Activated CD8-positive, alpha-beta memory T cell treated with anti-CD3 and anti-CD28 coated beads, Interleukin-2, amount 50 U/mL, for 1 hour (primary cell): ENCODE measurements around the gene COL5A1.
"Not testable (repeated sequence)": the region's sequence is repeated elsewhere in the genome, so short reads cannot be mapped to it uniquely, and the experiment has no call there.

Source experiments
- DNase-seq: peaks from one replicate; pipeline ENCODE4 v3.0.0-alpha.2; 2020; ENCODE audit errors: extremely low read depth

COL5A1 gene

DNA sequence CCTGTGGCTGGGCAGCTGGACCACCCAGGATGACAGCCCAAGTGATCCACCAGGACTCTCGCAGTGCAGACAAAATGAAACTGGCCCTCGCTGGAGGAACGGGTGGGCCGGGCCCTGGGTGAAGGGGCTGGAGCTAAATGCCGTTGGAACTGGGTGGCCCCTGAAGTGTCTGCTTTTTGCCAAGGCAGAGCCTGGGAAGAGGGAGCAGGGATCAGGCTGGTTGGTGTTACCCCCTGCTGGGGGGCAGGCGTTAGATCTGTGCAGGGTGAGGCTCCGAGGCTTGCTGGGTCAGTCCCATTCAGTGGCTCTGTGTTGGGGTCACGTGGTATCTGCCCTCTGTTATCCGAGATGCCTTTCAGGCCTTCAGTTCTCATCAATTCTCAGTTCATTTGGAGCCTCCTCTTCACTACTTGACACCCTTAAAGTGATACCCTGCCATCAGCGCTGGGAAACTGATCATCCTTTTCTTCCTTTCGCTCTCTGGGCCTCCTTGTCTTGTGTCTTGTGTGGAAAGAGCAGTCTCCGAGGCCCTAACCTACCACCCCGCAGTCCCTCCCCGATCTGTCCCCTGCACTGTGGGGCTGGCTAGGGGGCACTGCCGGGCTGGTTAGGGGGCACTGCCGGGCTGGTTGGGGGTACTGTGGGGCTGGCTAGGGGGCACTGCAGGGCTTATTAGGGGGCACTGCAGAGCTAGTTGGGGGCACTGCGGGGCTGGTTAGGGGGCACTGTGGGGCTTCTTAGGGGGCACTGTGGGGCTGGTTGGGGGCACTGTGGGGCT lies 37.3 kb downstream of the COL5A1 start:
- DNase-seq: no peak

DNA sequence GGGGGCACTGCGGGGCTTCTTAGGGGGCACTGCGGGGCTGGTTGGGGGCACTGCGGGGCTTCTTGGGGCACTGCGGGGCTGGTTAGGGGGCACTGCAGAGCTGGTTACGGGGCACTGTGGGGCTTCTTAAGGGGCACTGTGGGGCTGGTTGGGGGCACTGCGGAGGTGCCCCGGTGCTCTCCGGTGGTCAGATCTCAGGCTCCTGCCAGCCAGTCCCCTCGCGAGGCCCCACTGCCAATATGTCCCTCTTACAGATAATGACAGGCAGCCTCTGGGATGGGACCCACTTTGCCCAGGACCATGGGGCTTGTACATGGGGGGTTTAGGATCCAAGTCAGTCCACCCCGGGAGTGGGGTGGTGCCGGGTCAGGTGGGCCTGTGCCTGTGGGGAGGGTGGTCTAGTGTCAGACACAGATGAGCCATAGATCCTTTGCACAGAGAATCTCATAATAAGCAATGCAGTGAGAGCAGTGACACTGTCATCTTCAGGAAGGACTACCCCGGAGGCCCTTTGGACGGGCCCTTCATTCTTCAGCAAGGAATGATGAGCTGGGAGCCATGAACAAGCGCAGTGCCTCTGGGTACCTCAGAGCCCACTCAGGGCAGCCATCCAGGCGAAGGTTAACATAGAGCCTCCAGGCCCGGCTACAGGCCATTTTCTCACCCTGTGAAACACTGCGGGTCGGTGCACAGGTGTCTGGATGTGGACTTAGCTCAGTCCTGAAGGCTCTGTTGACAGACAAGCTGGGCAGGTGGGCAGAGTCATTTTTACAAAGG lies 38.2 kb downstream of the COL5A1 start:
- no peak for DNase-seq

DNA sequence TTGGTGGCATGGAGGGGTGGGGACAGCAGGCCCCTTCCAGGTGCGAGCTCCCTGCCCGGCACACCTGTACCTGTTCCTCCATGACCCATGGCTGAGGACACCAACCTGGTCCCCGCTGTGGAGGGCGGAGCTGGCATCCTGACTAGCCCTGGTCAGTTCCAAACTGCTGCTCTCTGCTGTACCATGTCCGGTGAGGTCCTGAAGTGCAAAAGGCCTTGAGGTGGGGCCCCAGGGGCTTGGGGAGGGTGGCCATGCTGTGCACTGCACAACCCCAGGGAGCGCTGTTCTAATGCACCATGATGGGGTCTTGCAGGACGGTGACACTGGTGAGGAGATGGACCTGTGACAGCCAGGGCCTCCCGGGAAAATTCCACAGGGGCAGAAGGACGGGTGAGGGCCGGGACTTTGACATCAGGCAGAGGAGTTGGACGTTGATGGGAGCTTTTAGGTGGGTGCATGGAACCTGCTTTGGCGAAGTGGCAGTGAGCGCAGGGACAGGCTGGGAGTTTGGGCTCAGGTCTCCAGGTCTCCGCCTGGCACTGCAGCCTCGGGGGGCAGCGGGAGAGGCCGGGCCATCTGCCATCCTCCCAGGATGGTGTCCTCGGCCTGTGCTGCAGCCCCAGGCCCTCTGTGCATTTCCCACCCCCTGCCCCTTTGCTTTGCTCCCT lies 38.9 kb downstream of the COL5A1 start:
- DNase-seq: no peak

- no peak for DNase-seq
Observed at GRCh38 chr9:134681061-134681661, 39.6 kb downstream of the COL5A1 start.

- no peak for DNase-seq
Observed at GRCh38 chr9:134682026-134682425, 40.4 kb downstream of the COL5A1 start.

DNA sequence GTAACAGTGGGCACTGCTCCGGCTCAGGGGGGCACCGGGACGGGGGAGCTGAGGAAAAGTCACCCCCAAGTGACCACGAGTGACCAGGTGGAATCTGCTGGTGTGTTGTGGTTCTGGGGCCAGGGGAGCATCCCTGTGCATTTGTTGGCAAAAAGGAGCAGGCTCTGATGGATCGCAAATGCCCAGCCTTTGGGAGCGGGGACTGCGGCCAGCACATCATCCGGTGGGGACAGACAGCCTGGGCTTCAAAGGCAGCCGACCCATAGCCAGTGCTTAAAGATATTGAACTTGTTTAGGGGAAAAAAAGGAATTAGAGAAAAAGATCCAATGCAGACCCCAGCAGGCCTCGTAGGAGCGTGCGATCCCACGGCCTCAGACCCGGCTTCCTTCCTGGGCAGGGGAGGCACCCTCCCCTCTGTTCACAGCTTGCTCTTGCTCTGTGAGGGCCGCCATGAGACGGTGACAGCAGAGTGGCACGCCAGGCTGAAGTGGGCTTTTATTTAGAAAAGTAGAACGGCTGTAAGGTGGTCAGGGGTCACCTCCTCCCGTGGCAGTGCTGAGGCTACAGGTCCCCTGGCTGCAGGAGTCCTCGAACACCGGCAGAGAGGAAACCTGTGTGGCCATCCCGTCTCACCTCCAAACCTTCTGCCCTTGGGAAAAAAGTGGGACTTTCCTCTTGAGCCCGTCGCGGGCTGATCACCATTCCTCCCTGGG lies 41.2 kb downstream of the COL5A1 start:
- DNase-seq: no peak

DNA sequence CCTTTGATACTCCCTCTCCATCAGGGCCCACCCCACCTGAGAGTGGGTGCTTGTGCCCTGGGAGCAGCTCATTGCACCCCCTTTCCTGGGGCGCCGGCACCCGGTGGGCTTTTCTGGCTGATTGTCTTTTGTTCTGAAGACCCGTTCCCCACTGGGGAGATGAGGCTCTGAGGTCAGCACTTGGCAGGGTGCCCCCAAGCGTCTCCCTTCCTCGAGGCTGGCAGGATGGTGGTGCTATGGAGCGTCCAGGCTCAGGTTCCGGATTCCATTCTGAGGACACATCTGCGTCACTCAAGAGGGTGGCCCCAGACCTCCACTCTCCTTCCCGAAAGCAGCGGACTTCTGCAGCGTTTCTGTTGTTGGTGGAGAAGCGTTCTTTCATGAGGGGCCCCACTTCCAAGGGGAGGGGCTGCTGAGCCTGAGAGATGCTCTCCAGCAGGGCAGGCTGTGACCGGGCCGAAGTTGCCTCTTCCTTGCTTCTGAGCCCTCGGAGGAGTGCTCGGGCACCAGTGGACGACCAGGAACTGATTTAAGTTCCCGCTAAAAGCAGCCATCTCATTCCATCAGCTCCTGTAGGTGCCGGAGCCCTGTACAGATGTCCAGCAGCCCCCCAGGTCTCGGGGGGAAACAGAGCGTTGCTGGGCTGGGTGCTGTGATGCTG lies 42.2 kb downstream of the COL5A1 start:
- no peak for DNase-seq

DNA sequence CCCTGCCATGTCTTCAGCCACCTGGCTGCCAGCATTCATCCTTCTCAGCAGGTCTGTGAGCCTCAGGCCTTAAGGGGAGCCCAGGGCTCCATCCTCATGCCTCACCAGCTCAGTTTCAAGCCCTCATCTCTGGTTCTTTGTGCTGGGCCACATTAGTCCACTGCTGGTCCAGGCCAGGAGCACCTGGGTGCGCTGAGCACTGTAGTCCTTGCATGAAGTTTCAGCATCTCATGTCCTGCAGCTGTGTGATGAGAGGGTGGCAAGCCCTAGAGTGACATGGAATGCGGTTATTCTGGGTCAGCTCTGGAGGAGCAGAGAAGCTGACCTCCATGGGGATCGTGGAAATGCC lies 42.7 kb downstream of the COL5A1 start:
- no peak for DNase-seq

- DNase-seq: not testable (repeated sequence)
Observed at GRCh38 chr9:134684941-134685340, 43.3 kb downstream of the COL5A1 start.

DNA sequence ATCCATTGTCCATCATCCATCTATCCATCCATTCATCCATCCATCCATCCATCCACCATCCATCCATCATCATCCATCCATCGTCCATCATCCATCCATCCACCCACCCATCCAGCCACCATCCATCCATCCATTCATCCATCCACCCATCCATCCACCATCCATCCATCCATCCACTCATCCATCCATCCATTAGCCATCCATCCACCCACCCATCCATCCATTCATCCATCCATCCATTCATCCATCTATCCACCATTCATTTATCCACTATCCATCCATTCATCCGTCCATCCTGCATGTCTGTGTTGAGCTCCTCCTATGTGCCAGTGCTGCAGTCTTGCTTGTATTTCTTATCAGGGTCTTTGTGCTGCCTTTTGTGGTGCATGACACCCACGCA lies 44.2 kb downstream of the COL5A1 start:
- DNase-seq: no peak

DNA sequence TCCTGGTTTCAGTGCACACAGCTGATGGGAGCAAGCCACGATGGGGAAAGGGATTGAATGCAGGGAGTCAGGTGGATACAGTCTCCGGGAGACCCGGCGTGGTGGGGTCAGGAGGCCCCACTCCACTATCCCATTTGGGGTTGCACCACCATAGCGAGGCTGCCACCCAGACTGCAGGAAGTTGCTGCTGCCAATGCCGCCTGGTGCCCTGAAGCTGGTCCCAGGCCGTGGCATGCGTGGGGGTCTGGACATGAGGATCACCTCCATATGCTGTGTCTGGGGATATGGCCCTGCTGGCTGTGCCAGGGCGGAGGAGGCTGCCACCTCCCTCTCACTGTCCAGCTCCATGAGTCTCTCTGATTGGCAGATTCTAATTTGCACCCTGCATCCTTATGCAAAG lies 45.3 kb downstream of the COL5A1 start:
- DNase-seq: no peak

DNA sequence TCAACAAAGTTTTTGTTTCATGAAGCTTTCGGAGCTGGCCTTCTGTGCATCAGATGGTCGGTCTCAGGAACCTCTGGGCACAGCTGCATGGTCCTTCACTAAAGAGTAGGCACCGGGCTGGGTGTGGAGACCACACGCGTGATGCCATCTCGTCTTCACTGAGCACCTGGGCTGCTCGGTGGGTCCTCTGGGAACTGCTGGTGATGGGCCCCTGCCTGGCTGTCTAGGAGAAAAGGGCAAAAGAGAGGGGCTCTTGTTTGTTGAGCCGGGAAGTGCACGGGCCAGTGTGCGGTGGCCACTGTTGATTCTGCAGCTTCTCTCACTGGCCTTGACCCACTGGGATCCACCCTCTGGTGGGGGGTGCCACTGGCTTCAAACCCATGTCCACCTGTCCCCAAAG lies 46.0 kb downstream of the COL5A1 start:
- DNase-seq: no peak

DNA sequence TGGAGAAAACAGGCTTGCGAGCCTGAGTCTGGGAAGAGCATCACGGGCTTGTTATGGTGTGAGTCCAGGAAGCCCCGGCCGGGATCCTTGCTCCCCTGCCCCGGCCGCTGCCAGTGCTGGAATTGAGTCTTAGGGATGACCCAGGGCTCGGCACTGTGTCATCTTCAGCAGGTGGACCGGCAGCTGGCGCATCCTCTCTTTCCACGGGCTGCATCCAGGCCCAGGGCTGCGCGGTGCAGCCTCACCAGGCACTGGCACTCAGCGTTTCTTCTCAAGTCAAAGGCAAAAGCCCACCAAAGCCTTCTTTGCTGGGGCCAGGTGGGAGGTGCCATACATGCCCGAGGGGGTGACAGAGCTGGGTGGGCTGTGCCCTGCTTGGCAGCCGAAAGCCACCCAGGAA lies 46.6 kb downstream of the COL5A1 start:
- DNase-seq: no peak

DNA sequence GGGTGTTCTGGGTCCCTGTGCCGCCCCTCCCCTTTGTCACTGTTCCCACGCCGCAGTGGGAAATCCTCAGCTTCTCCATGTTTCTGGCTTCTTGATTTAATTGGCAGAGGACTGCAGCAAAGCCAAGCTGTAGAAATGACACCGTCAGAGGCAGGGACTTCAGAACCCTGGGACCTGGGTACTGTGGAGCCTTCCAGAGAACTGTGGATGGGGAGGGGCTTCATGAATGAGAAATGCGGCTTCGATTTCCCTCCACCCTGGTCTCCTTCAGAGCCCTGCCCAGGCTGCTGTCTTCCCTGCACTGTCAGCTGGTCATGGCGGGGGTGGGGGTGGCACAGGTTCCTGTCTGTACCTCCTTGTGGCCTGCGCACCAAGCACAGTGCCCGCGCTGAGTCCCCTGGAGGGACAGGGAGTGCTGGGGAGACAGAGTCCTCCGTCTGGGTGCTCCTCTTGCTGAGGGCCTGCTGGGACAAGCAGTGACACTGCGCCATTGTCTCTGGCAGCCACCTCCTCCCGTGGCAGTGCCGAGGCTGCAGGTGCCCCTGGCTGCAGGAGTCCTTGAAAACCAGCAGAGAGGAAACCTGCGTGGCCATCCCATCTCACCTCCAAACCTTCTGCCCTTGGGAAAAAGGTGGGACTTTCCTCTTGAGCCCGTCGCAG lies 47.2 kb downstream of the COL5A1 start:
- DNase-seq: no peak

DNA sequence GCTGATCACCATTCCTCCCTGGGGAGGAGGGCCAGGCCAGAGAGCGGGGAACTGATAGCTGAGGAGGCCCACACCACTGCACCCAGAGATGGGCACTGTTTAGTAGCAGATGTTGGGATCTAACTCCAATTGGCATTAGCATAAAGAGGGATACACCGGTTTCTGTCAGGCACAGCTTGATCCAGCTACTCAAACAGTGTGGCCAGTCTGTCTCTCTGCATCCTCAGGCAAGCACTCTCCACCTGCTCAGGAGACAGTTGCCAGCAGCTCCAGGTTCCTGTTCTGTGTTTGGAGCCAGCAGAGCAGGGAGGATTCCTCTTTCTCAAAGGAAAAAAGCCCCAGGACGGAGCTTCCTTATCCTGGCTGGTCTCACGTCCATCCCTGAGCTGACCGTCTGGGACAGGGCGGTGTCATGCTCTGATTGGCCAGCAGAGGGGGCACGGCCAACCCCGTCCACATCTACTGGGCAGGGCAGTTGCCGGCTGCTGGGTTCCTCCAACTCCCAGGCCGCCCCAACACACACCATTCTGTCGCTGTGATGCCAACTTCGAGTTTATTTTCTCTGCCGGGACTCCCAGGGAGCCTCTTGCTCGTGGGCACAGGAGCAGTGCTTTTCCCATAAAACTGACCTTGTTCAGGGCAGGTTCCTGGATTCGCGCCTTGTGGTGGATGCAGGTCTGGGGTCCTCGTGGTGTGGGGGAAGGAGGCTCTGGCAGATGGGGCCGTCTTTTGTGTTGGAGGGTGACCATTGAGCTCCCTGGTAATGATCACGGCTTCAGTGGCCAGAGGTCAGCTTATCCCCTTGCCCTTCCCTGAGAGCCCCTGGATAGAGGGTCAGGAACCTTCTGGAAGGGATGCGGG lies 47.9 kb downstream of the COL5A1 start:
- no peak for DNase-seq

GRCh38 chr9:134690301-134690751 lies 48.7 kb downstream of the COL5A1 start:
- DNase-seq: no peak

GRCh38 chr9:134690946-134691694 lies 49.5 kb downstream of the COL5A1 start:
- no peak for DNase-seq

- no peak for DNase-seq
Observed at GRCh38 chr9:134691695-134692572, 50.3 kb downstream of the COL5A1 start.
